Mesenchymal stem cell (in vitro differentiated cells and primary cell): ENCODE data around the gene ADAMTS13.
"Not testable (repeated sequence)": the region's sequence is repeated elsewhere in the genome, so short reads cannot be mapped to it uniquely, and the experiment has no call there.

Source experiments
- DNase-seq: peaks from one replicate; pipeline ENCODE4 v3.0.0-alpha.2; 2013
- H2AFZ ChIP-seq: one replicate; pipeline ENCODE4 v1.6.1; 2013; ENCODE audit warnings: low read depth, mild to moderate bottlenecking, control low read depth, inconsistent platforms, low read length, moderate library complexity
- H2AK5ac ChIP-seq: 2 replicates; pipeline ENCODE4 v1.6.1; 2013; ENCODE audit warnings: low read length, moderate library complexity, mild to moderate bottlenecking, inconsistent platforms; ENCODE audit not compliant: severe bottlenecking
- H2BK120ac ChIP-seq: one replicate; pipeline ENCODE4 v1.6.1; 2013; ENCODE audit warnings: low read depth, mild to moderate bottlenecking, inconsistent platforms, low read length, moderate library complexity
- H2BK12ac ChIP-seq, 2 experiments: one replicate each; pipeline ENCODE4 v1.6.1; 2013; ENCODE audit warnings: inconsistent platforms in 2 of 2, low read length in 2 of 2, mild to moderate bottlenecking in 2 of 2, moderate library complexity in 2 of 2, control low read depth in 1 of 2
- H2BK15ac ChIP-seq: one replicate; pipeline ENCODE4 v1.6.1; 2013; ENCODE audit warnings: mild to moderate bottlenecking, low read depth, inconsistent platforms; ENCODE audit not compliant: poor library complexity, severe bottlenecking
- H2BK5ac ChIP-seq: 2 replicates; pipeline ENCODE4 v1.6.1; 2013; ENCODE audit warnings: low read depth, mild to moderate bottlenecking, low read length, control low read depth, inconsistent platforms; ENCODE audit not compliant: poor library complexity, severe bottlenecking
- H3K14ac ChIP-seq, 2 experiments: one replicate each; pipeline ENCODE4 v1.6.1; 2013; ENCODE audit warnings: inconsistent platforms in 2 of 2, low read length in 2 of 2, control low read depth in 1 of 2, mild to moderate bottlenecking in 1 of 2, moderate library complexity in 1 of 2
- H3K18ac ChIP-seq, 2 experiments: one replicate each; pipeline ENCODE4 v1.6.1; 2013; ENCODE audit warnings: inconsistent platforms in 2 of 2, low read length in 2 of 2, control low read depth in 1 of 2, low read depth in 1 of 2, mild to moderate bottlenecking in 1 of 2
- H3K23ac ChIP-seq, 2 experiments: one replicate each; pipeline ENCODE4 v1.6.1; 2013; ENCODE audit warnings: inconsistent platforms in 2 of 2, low read length in 2 of 2, mild to moderate bottlenecking in 2 of 2, moderate library complexity in 2 of 2, control low read depth in 1 of 2
- H3K27ac ChIP-seq: 2 replicates; pipeline ENCODE4 v1.5.1; 2013; ENCODE audit warnings: mild to moderate bottlenecking, moderate library complexity, low read length, control low read depth, inconsistent platforms; ENCODE audit not compliant: poor library complexity, severe bottlenecking
- H3K27me3 ChIP-seq, 2 experiments: 2 replicates each; pipeline versions ENCODE4 v1.6.1 to v1.7.0; 2013; ENCODE audit warnings: low read length in 2 of 2, mild to moderate bottlenecking in 2 of 2, moderate library complexity in 2 of 2, control low read depth in 1 of 2, inconsistent platforms in 1 of 2; ENCODE audit not compliant: control insufficient read depth in 1 of 2, insufficient read depth in 1 of 2
- H3K36me3 ChIP-seq, 2 experiments: 2 replicates each; pipeline versions ENCODE4 v1.6.1 to v1.7.0; 2013; ENCODE audit warnings: low read length in 2 of 2, control low read depth in 1 of 2, inconsistent platforms in 1 of 2, low read depth in 1 of 2, mild to moderate bottlenecking in 1 of 2; ENCODE audit not compliant: insufficient read depth in 2 of 2, control insufficient read depth in 1 of 2
- H3K4ac ChIP-seq, 2 experiments: one replicate each; pipeline ENCODE4 v1.6.1; 2013; ENCODE audit warnings: inconsistent platforms in 2 of 2, low read length in 2 of 2, mild to moderate bottlenecking in 2 of 2, moderate library complexity in 2 of 2, control low read depth in 1 of 2, low read depth in 1 of 2
- H3K4me1 ChIP-seq: 2 replicates; pipeline ENCODE4 v1.6.1; 2013; ENCODE audit warnings: low read depth, low read length, control low read depth; ENCODE audit not compliant: control insufficient read depth, insufficient read depth
- H3K4me2 ChIP-seq: 2 replicates; pipeline ENCODE4 v1.6.1; 2013; ENCODE audit warnings: low read length, mild to moderate bottlenecking, inconsistent platforms; ENCODE audit not compliant: poor library complexity, severe bottlenecking
- H3K4me3 ChIP-seq, 2 experiments: 2 replicates each; pipeline versions ENCODE4 v1.5.1 to v1.7.0; 2013; ENCODE audit warnings: low read length in 2 of 2, mild to moderate bottlenecking in 2 of 2, control low read depth in 1 of 2, low read depth in 1 of 2; ENCODE audit not compliant: insufficient read depth in 1 of 2
- H3K79me1 ChIP-seq: replicated peaks from 2 replicates; pipeline ENCODE4 v1.6.1; 2013; ENCODE audit warnings: mild to moderate bottlenecking, control low read depth, low read length, inconsistent platforms; ENCODE audit not compliant: poor library complexity, severe bottlenecking
- H3K9ac ChIP-seq: 2 replicates; pipeline ENCODE4 v1.7.0; 2013; ENCODE audit warnings: mild to moderate bottlenecking, low read length, moderate library complexity
- H3K9me3 ChIP-seq: 2 replicates; pipeline ENCODE4 v1.7.0; 2013; ENCODE audit warnings: mild to moderate bottlenecking, low read length; ENCODE audit not compliant: control insufficient read depth
- H4K8ac ChIP-seq: one replicate; pipeline ENCODE4 v1.6.1; 2013; ENCODE audit warnings: inconsistent platforms, mild to moderate bottlenecking, low read length, moderate library complexity
- H4K91ac ChIP-seq: one replicate; pipeline ENCODE4 v1.6.1; 2013; ENCODE audit warnings: mild to moderate bottlenecking, low read length, inconsistent platforms
- WGBS: methylation state at CpG from one replicate; pipeline ENCODE4 v1.1.7; 2013; ENCODE audit warnings: mixed read lengths; 5-methylcytosine and 5-hydroxymethylcytosine counted together

ADAMTS13 gene

DNA sequence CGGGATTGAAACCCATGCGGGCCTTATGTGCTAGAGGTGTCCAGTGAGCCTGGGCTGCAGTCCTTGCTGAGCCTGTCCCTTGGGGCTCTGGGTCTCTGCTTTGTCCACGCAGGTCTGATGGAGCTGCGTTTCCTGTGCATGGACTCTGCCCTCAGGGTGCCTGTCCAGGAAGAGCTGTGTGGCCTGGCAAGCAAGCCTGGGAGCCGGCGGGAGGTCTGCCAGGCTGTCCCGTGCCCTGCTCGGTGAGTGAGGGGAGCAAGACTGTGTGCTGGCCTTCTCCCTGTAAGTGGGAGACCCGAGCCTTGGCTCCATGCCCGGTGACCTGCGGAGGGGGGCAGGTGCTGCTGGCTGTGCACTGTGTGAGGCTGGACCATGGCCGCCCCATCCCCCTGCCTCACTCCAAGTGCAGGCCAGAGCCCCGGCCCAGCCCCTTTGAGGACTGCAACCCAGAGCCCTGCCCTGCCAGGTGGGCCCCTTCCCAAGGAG lies 26.4 kb downstream of the ADAMTS13 start:
- H3K18ac ChIP-seq = no peak overlapping the region

DNA sequence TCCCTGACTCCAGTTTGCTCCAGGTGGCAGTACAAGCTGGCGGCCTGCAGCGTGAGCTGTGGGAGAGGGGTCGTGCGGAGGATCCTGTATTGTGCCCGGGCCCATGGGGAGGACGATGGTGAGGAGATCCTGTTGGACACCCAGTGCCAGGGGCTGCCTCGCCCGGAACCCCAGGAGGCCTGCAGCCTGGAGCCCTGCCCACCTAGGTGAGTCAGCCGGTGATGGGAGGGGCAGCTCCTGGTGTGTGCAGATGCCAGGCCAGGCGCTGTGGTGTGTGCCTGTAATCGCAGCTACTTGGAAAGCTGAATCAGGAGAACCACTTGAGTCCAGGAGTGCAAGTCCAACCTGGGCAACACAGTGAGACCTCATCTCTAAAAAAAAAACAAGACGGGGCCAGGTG lies 27.6 kb downstream of the ADAMTS13 start:
- Histone ChIP-seq H4K91ac (no peak overlapping the region), H3K27me3 (peaks cover 0 to 13% of the 10 kb centered on the region in 2 experiments), H3K27ac (no peak overlapping the region), H2BK12ac (no peak overlapping the region), H3K9me3 (no peaks in the 10 kb centered on the region), H2BK15ac (no peak overlapping the region), H3K4me2 (no peak overlapping the region), H3K14ac (no peak overlapping the region), H2AK5ac (no peak overlapping the region), H2AFZ (no peak overlapping the region), H4K8ac (no peak overlapping the region), H3K18ac (no peak overlapping the region), H3K9ac (no peak overlapping the region), H2BK120ac (no peak overlapping the region), H3K79me1 (no peaks in the 10 kb centered on the region), H3K23ac (no peak overlapping the region), H3K4me3 (no peak overlapping the region), H3K4me1 (peaks cover 3% of the 10 kb centered on the region), H3K36me3 (no peaks in the 10 kb centered on the region), H3K4ac (no peak overlapping the region), H2BK5ac (no peak overlapping the region)
- no peak for DNase-seq
- 90% methylated on average over 12 of the region's 12 CpGs for WGBS

More for the DNA sequence above, 26.4 kb downstream of the ADAMTS13 start:
- H3K27ac ChIP-seq = no peak overlapping the region
- no peaks in the 10 kb centered on the region for H3K36me3 ChIP-seq
- WGBS = 82% methylated on average over 13 of the region's 13 CpGs
- H3K23ac ChIP-seq = no peak overlapping the region
- H4K91ac ChIP-seq = no peak overlapping the region
- no peak overlapping the region for H2AK5ac ChIP-seq
- no peak overlapping the region for H2BK15ac ChIP-seq
- H2BK120ac ChIP-seq = no peak overlapping the region
- H3K27me3 ChIP-seq = peaks cover 0 to 23% of the 10 kb centered on the region in 2 experiments
- no peak overlapping the region for H4K8ac ChIP-seq
- H3K14ac ChIP-seq = no peak overlapping the region
- peaks cover 9% of the 10 kb centered on the region for H3K4me1 ChIP-seq
- no peak overlapping the region for H2AFZ ChIP-seq
- DNase-seq = no peak
- H2BK12ac ChIP-seq = no peak overlapping the region
- no peak overlapping the region for H3K9ac ChIP-seq
- no peak overlapping the region for H3K4ac ChIP-seq
- H3K4me2 ChIP-seq = no peak overlapping the region
- no peak overlapping the region for H3K4me3 ChIP-seq
- no peaks in the 10 kb centered on the region for H3K9me3 ChIP-seq
- no peak overlapping the region for H2BK5ac ChIP-seq
- no peaks in the 10 kb centered on the region for H3K79me1 ChIP-seq

DNA sequence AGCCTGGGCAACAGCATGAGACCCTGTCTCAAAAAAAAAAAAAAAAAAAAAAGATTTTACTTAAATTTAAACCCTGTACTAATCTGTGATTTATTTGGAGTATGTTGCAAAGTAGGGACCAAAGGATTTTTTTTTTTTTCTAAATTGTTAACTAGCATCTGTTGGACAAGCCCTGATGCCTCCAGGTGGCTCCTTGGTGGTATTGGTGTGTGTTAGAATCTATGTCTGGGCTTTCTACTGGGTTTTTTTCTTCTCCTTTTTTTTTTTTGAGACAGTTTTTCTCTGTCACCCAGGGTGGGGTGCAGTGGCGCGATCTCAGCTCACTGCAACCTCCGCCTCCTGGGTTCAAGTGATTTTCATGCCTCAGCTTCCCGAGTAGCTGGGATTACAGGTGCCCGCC lies 29.7 kb downstream of the ADAMTS13 start:
- not testable (repeated sequence) for H3K23ac ChIP-seq, H3K4me3 ChIP-seq, H4K91ac ChIP-seq, H3K9ac ChIP-seq, H3K27ac ChIP-seq, DNase-seq, H3K18ac ChIP-seq, H3K9me3 ChIP-seq, H3K79me1 ChIP-seq, H3K27me3 ChIP-seq, H2BK15ac ChIP-seq, H3K14ac ChIP-seq, H3K4me2 ChIP-seq, H2BK120ac ChIP-seq, H2AK5ac ChIP-seq, H4K8ac ChIP-seq, H2AFZ ChIP-seq, H2BK12ac ChIP-seq, H3K4ac ChIP-seq, H3K4me1 ChIP-seq, H2BK5ac ChIP-seq
- 96% methylated on average over 5 of the region's 5 CpGs for WGBS
- H3K36me3 ChIP-seq = peaks cover 0 to 10% of the 10 kb centered on the region in 2 experiments

DNA sequence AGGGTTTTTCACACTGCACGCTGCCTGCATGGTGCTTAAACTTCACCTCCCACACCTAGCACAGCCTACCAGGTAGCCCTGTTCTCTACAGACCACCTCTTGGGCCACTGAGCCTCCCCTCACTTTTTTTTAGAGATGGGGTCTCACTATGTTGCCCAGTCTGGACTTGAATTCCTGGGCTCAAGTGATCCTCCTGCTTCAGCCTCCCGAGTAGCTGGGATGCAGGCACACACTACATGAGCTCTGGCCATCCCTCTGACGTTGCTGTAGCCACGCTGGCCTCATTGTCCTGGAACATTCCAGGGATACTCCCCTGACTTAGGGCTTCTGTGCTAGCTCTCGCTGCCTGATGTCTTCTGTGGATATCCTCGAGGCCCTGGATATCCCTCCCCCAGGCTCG lies 30.4 kb downstream of the ADAMTS13 start:
- 82% methylated on average over 7 of the region's 7 CpGs for WGBS
- Histone ChIP-seq H3K4me1 (peaks cover 6% of the 10 kb centered on the region), H2BK5ac (no peak overlapping the region), H3K23ac (no peak overlapping the region), H3K4me3 (no peak overlapping the region), H3K9me3 (no peaks in the 10 kb centered on the region), H3K36me3 (peaks cover 0 to 10% of the 10 kb centered on the region in 2 experiments), H2BK15ac (no peak overlapping the region), H2AFZ (no peak overlapping the region), H2AK5ac (no peak overlapping the region), H3K18ac (no peak overlapping the region), H2BK12ac (no peak overlapping the region), H3K4ac (no peak overlapping the region), H3K27ac (no peak overlapping the region), H4K91ac (no peak overlapping the region), H3K14ac (no peak overlapping the region), H4K8ac (no peak overlapping the region), H3K27me3 (peaks cover 0 to 6% of the 10 kb centered on the region in 2 experiments), H3K4me2 (no peak overlapping the region), H2BK120ac (no peak overlapping the region), H3K79me1 (no peaks in the 10 kb centered on the region), H3K9ac (no peak overlapping the region)
- DNase-seq = no peak
